Measurements from ENCODE around the gene RAB41. TPM values are rescaled to one million over a fixed set of nuclear protein-coding genes. Genes with fewer than 3 reads are reported as not detected.

RAB41 gene
- polyA plus RNA-seq, 1 experiment: not detected

DNA sequence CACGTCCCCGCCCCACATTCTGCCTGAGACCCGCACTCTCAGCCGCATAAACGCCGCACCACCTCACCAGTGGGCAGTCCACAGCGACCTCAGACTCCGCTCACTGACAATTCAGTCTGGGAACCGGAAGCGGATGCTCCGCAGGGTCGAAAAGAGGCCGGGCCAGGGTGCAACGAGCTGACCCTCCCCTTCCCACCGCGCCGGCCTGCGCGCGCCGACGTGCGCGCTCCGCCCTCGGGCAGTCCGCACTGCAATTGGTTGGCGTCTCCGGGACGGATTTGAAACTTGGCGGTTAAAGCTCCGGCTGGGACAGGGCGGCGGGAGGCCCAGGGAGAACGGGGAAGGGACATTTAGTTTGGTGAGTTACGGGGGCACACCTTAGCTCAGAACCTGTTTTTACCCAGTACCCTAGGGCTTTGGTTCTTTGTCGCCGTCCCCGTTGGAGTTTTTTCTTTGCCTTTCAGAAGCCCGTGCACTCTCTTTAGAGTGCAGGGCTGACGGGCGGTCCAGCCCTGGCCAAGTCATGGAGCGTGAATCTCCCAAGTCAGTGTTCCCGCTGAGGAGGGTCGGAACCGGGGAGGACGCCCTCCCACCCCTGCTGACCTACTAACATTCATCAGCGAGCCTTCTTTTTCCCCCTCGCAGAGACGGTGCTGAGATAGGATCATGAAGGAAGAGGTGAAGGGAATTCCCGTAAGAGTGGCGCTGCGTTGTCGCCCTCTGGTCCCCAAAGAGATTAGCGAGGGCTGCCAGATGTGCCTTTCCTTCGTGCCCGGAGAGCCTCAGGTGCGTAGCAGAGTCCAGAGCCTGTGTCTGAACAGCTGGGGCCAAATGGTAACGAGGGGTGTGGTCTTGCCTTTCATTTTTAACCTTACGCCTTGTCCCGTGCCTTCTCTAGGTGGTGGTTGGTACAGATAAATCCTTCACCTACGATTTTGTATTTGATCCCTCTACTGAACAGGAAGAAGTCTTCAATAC lies 8.1 kb downstream of the RAB41 start, which contains the start of the genes KIF4A and PDZD11:
TSS of gene KIF4A (plus strand) at position 312 of the 978 bp plus-strand sequence. CDS start at position 667, 355 bp downstream.
TSS of gene PDZD11 (minus strand) at position 135 of the 978 bp plus-strand sequence. CDS start 586 bp downstream, outside the sequence.
- H3K9me3 ChIP-seq (ENCODE audit: control insufficient read depth, insufficient read depth, low read length): no peaks in the 10 kb centered on the region
- TF ChIP-seq, protein P1, sequence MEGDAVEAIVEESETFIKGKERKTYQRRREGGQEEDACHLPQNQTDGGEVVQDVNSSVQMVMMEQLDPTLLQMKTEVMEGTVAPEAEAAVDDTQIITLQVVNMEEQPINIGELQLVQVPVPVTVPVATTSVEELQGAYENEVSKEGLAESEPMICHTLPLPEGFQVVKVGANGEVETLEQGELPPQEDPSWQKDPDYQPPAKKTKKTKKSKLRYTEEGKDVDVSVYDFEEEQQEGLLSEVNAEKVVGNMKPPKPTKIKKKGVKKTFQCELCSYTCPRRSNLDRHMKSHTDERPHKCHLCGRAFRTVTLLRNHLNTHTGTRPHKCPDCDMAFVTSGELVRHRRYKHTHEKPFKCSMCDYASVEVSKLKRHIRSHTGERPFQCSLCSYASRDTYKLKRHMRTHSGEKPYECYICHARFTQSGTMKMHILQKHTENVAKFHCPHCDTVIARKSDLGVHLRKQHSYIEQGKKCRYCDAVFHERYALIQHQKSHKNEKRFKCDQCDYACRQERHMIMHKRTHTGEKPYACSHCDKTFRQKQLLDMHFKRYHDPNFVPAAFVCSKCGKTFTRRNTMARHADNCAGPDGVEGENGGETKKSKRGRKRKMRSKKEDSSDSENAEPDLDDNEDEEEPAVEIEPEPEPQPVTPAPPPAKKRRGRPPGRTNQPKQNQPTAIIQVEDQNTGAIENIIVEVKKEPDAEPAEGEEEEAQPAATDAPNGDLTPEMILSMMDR (IDR thresholded peaks at IDR 0.05; ENCODE audit: low read depth, low read length): no peak
- CTCF ChIA-PET: interaction anchor here (3.5 kb wide), 1 partner anchor 157 kb away, joined by 16 read pairs; the partner anchor contains the start of gene IGBP1
- peak; percentile 32 for DNase-seq (ENCODE audit: low read depth, low spot score)
- peak within 1 kb of the TSS; percentile 31 for H3K27ac ChIP-seq (ENCODE audit: low read depth, low read length)
- POLR2A ChIA-PET: interaction anchor here (0.7 to 1.7 kb wide), 2 partner anchors 9 to 157 kb away, joined by 4 to 7 read pairs; partner anchors contain the start of gene IGBP1
- no peaks in the 10 kb centered on the region for H3K27me3 ChIP-seq (ENCODE audit: control insufficient read depth, insufficient read depth, low read length)
- H3K4me3 ChIP-seq (ENCODE audit: low read depth, low read length): peak within 1 kb of the TSS; percentile 79

DNA sequence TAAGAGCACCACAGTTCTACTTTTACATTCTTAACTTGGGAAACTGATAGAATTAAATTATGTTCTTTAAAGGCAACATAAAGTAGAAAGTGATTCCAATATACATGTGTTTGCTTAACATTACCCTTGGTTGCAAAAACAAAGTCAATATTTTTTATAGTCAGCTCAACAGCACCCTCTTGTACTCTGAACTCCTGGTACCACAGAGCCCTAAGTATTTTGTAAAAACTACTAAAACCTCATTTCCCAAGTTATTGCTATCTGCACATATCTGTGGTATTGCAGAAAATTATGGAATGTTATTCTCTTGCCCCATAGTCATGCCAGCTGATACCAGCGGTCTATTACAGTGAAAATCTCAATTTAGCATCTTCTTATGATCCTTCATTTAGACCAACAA lies 10.8 kb downstream of the RAB41 start:
- Histone ChIP-seq H3K27ac (ENCODE audit: low read depth, low read length) (no peak overlapping the region), H3K27me3 (ENCODE audit: control insufficient read depth, insufficient read depth, low read length) (no peaks in the 10 kb centered on the region), H3K4me3 (ENCODE audit: low read depth, low read length) (no peak overlapping the region), H3K9me3 (ENCODE audit: control insufficient read depth, insufficient read depth, low read length) (no peaks in the 10 kb centered on the region)
- no peak for DNase-seq (ENCODE audit: low read depth, low spot score)
- CTCF ChIA-PET: interaction anchor here (1.8 kb wide), 2 partner anchors 10 to 160 kb away, joined by 5 to 17 read pairs; partner anchors contain the start of gene IGBP1
- TF ChIP-seq, protein P1 (IDR thresholded peaks at IDR 0.05; ENCODE audit: low read depth, low read length): no peak
- POLR2A ChIA-PET: interaction anchor here (0.8 kb wide), 1 partner anchor 159 kb away, joined by 4 read pairs; the partner anchor contains the start of gene IGBP1

DNA sequence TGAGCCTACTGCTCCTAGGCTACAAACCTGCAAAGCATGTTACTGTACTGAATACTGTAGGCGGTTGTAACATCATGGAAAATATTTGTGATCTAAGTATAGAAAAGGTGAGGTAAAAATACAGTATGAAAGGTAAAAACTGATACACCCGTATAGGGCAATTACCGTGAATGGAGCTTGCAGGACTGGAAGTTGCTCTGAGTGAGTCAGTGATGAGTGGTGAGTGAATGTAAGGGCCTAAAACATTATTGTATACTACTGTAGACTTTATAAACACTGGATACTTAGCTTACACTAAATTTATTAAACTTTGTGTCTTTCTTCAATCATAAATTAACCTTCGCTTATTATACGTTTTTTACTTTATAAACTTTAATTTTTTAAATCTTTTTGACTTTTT lies 11.6 kb downstream of the RAB41 start:
- DNase-seq (ENCODE audit: low read depth, low spot score): no peak
- H3K9me3 ChIP-seq (ENCODE audit: control insufficient read depth, insufficient read depth, low read length): no peaks in the 10 kb centered on the region
- H3K27ac ChIP-seq (ENCODE audit: low read depth, low read length): no peak overlapping the region
- H3K4me3 ChIP-seq (ENCODE audit: low read depth, low read length): no peak overlapping the region
- TF ChIP-seq, protein P1 (IDR thresholded peaks at IDR 0.05; ENCODE audit: low read depth, low read length): no peak
- no peaks in the 10 kb centered on the region for H3K27me3 ChIP-seq (ENCODE audit: control insufficient read depth, insufficient read depth, low read length)
- CTCF ChIA-PET: interaction anchor here (1.8 kb wide), 2 partner anchors 9 to 160 kb away, joined by 5 to 17 read pairs; partner anchors contain the start of gene IGBP1
- POLR2A ChIA-PET: no interaction called here

DNA sequence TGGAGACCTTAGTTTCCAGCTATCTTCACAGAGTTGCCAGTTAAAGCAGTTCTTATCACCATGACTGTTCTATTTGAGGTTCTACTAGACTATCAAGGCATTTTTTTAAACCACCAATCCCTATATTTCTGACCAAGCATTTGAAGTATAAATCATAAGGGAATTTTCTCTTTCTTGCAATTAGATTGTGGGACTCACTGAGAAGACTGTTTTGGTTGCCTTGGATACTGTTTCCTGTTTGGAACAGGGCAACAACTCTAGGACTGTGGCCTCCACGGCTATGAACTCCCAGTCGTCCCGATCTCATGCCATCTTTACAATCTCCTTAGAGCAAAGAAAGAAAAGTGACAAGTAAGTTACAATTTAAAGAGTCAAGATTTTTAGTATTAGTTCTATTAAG lies 19.7 kb downstream of the RAB41 start:
- no peaks in the 10 kb centered on the region for H3K9me3 ChIP-seq (ENCODE audit: control insufficient read depth, insufficient read depth, low read length)
- no peak for DNase-seq (ENCODE audit: low read depth, low spot score)
- no peak overlapping the region for H3K4me3 ChIP-seq (ENCODE audit: low read depth, low read length)
- ChIA-PET CTCF (interaction anchor here (1.7 kb wide), 1 partner anchor 8 kb away, joined by 5 read pairs; no protein-coding TSS in a partner anchor), POLR2A (no interaction called here)
- no peak overlapping the region for H3K27ac ChIP-seq (ENCODE audit: low read depth, low read length)
- TF ChIP-seq, protein P1 (IDR thresholded peaks at IDR 0.05; ENCODE audit: low read depth, low read length): no peak
- no peaks in the 10 kb centered on the region for H3K27me3 ChIP-seq (ENCODE audit: control insufficient read depth, insufficient read depth, low read length)

All from AG04450 (cell line).